Stimulated activated CD4-positive, alpha-beta T cell treated with anti-CD3 and anti-CD28 coated beads, Interleukin-1b, Interleukin-23, amount 100 ng/mL, for 1 hour (primary cell): ENCODE results near the gene CXCR6.

Experiments used
- DNase-seq, 2 donors: peaks; one replicate each; pipeline ENCODE4 v3.0.0-alpha.2; 2020; ENCODE audit warnings: low read depth in 2 of 2

CXCR6 gene

DNA sequence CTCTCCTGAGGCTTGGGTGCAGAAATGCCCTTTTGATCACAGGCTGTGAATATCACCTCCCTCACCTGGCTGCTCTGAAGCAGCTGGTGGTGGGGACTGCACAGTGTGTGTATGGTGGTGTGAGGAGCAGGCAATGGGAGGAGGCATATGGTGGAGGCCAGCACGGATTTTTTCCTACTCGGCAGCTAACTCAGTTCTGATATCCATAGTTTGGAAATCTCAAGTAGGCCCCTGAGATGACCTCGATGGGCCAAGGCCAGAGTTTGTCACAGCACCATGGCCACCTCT, 21.3 kb upstream of the CXCR6 start:
- no peak for DNase-seq

GRCh38 chr3:45922950-45923590, 20.2 kb upstream of the CXCR6 start:
- no peak for DNase-seq

GRCh38 chr3:45923755-45924154, 19.5 kb upstream of the CXCR6 start:
- DNase-seq, result no peak

DNA sequence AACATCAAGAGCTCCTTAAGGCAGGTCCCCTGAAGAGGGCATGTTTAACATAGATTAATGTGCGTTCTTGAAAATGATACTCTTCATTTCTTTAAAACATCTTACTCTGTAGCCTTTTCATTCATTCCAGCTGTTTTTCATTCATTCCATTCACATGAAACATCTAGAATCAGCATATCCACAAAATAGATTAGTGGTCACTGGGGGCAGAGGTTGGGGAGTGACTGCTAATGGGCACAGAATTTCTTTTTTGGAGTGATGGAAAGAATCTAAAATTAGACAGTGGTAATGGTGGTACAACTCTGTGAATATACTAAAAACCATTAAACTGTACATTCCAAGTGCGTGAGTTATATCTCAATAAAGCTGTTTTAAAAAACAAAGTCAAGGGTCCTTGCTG, 15.4 kb upstream of the CXCR6 start:
- no peak for DNase-seq

DNA sequence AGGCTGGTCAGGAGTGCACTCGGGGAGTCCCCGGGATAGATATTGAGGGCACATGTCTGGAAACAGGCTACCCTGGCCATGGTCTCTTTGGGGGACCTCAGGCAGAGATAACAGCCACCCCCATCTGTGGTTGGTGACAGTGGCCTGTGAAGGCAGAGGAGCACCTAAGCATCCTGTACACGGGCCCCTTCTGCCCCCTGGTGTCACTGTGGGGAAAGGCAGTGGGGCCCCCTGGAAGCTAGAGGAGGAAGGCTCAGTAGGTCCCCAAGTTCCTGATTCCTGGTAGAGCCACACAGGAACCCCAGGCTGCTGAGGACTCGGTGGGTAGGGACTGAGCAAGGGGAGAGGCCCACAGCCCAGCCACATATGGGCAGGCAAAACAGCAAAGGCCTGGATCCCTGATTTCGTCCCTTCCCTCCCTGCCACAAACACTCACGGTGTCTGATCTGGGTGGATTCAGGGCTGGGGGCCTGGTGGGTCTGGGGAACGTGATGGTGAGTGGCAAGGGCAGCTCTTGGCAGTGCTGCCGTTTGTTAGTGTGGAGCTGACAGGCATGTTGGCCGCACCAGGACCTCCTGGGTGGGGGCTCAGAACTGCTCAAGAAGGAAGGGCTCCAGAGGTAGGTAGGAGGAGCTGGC, 14.1 kb upstream of the CXCR6 start:
- DNase-seq, result peak; percentile 16 to 53

DNA sequence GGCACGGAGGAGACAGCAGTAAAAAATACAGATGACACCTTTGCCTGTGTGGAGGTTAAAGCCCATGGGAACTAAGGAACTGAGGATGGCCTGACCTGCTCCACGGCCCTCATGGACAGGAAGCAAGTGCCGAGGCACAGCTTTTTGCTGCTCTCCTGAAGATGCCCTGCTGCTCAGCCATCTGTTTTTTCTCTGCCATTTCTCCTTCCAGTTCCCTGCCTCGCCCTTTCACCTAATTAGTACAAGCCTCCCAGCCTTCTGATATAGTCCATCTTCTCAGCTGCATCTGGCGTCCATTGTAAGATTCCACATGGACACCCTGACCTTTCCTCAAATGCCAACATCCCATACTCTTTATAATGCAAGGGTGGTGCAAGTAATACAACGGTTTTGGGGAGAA, 11.8 kb upstream of the CXCR6 start:
- no peak for DNase-seq

DNA sequence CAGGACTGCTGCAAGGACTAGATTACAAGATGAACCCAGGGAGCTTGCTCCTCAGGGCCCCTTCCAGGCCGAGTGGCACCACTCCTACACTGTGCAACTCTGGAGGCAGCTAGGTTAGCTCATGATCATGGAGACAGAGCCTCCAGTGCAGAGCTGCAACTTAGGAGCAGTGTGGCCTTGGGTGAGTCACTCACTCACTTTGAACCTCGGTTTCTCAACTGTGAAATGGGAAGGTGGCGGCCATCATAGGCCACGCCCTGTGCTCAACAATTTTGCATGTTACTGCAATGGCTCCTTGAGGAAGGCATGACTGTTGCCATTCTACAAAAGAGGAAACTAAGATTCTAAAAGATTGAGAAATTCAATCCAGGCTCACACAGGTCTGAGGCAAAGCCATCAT, 11.2 kb upstream of the CXCR6 start:
- no peak for DNase-seq

DNA sequence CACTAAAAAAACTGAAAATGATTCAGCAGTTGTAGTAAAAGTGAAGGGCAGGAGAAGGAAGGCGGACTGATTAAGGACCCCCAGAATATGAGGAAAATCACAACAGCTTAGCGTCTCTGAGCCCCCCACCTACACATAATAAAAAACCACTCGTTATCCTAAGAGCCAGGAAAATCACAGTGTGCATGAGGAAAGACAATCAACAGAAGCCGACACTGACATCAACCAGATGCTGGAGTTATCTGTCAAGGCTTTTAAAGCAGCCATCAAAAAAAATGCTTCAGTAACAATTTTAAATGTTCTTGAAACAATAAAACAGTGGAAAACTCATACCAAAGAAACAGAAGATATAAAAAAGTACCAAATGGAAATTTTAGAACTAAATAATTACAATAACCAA, 9.7 kb upstream of the CXCR6 start:
- no peak for DNase-seq

- no peak for DNase-seq
These were observed 7.0 kb upstream of the CXCR6 start for GRCh38 chr3:45936261-45936660.

DNA sequence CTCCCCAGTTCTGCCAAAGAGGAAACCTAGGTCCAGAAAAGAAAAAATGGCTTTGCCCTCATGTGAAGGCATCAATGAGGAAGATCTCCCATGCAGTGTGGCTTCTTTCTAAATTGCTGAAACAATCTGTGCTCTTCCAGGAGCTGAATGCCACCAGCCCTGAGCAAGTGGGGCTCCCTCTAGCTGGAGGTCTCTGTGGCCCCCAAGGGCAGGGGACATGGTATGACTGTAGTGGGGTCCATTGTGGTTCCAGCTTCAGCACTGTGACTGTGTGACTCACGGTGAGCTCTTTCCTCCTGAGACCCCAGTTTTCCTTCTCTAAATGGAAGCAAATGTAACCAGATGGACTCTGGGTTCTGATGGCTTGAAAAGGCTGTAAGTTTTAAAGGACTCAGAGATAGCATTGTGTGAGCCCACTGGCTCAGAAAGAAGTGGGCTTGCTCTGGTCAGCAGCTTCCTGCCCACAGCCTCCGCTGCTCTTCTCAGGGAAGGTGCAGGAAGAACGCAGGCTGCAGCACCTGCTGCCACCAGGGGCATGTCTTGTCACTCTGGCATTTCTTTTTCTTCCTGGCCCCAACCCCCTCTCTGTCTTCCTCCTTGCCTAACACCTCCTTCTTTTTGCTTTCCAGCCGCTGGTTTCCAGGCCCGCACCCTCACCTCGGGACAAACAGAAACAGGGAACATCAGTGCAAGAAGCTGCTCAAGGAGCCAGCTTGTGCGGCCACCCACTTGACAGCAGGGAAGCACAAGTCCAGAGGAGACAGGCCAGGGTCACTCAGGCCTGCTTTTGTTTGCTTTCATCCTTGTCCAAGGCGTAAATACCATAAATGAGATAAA, 5.8 kb upstream of the CXCR6 start:
- no peak for DNase-seq

DNA sequence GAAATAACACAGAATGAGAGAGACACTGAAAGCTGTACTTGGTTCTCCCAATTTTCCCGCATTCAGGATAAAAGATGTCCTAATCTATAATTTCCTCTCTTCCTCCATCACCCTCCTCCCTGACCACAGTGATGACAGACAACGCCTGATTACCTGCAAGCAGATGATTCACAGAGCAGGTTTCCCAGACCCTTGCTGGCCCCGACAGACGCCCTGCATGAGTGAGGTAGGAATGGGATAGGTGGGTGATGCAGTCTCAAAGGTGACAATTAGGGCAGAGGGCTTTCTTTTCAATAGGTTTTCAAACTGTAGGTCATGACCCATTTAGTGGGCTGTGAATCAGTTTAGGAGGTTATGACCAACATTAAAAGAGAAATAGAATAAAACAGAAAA, 5.2 kb upstream of the CXCR6 start:
- no peak for DNase-seq

- peak; percentile 72 to 78 for DNase-seq
These were observed 4.4 kb upstream of the CXCR6 start for GRCh38 chr3:45938864-45939263.

DNA sequence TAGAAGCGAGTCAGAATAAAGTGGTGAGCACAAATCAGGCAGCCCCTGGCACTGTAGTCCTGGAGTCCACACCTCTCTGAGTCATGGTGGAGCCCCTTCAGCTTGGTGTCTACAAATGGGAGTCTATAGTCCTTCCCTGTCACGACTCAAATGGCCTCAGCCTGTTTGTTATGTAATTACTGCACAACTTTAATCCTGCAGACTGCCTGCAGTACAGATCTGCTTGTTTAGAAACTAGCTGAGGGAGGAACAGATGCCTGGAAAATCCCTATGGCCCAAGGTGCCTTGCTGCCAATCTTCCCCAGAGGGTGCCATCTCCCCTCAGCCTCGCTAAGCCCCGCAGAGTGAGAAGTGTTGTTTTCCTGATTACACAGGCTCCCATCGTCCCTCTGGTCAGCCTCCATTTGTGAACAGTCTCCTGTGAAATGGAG, 3.9 kb upstream of the CXCR6 start:
- no peak for DNase-seq

DNA sequence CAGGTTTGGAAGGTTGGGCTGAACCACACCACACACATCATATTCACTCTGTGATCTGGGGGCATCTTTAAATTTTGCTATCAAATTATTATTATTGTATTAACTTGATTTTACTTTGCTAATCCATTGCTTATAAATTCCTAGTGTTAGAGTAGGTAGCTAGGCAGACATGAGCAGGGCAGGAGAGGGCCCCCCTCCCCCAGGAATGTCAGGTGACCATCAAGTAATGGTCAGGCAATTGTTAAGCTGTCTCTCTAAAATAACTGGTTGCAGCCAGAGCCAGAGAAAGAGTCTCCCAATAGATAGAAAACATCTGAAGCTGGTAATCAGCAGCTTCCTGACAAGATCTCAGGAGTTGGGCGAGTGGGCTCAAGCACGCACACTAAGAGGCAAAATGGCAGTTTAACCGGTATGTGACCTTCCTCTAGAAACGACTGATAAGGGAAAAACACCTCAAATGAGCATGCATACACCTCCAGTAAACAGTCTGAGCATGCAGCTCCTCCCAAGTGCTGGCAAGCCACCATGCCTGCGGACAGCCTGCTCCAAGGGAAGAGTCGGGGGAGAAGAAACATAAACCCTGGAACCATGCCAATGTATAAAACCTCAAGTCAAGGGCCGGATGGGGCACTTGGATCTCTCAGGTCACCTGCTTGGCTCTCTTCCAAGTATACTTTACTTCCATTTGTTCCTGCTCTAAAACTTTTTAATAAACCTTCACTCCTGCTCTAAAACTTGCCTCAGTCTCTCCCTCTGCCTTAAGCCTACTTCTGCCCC, 3.1 kb upstream of the CXCR6 start:
- DNase-seq, result no peak

GRCh38 chr3:45940781-45941365, 2.4 kb upstream of the CXCR6 start:
- DNase-seq, result no peak

GRCh38 chr3:45942051-45942825, 1.0 kb upstream of the CXCR6 start:
- DNase-seq, result no peak

- no peak for DNase-seq
These were observed 1.8 kb downstream of the CXCR6 start for GRCh38 chr3:45944830-45945620.

- no peak for DNase-seq
These were observed 3.0 kb downstream of the CXCR6 start for GRCh38 chr3:45946307-45946706.

DNA sequence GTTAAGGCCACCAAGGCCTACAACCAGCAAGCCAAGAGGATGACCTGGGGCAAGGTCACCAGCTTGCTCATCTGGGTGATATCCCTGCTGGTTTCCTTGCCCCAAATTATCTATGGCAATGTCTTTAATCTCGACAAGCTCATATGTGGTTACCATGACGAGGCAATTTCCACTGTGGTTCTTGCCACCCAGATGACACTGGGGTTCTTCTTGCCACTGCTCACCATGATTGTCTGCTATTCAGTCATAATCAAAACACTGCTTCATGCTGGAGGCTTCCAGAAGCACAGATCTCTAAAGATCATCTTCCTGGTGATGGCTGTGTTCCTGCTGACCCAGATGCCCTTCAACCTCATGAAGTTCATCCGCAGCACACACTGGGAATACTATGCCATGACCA, 3.6 kb downstream of the CXCR6 start:
- DNase-seq, result no peak

DNA sequence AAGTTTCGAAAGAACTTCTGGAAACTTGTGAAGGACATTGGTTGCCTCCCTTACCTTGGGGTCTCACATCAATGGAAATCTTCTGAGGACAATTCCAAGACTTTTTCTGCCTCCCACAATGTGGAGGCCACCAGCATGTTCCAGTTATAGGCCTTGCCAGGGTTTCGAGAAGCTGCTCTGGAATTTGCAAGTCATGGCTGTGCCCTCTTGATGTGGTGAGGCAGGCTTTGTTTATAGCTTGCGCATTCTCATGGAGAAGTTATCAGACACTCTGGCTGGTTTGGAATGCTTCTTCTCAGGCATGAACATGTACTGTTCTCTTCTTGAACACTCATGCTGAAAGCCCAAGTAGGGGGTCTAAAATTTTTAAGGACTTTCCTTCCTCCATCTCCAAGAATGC, 4.1 kb downstream of the CXCR6 start:
- DNase-seq, result no peak
